Glutamatergic neuron (in vitro differentiated cells): Measurements from ENCODE around the gene ESRRG. TPM values are rescaled to one million over a fixed set of nuclear protein-coding genes. Genes with fewer than 3 reads are reported as not detected.

Experiments used
- DNase-seq: peaks from one replicate; pipeline ENCODE4 v3.0.0; 2022
- H3K27ac Mint-ChIP-seq: one replicate; pipeline ENCODE4 v1.8.0; 2020; ENCODE audit warnings: mild to moderate bottlenecking, mixed read lengths, inconsistent platforms; ENCODE audit not compliant: unreplicated experiment
- H3K27me3 Mint-ChIP-seq: one replicate; pipeline ENCODE4 v1.8.0; 2020; ENCODE audit warnings: mild to moderate bottlenecking, moderate library complexity, mixed read lengths, inconsistent platforms; ENCODE audit not compliant: unreplicated experiment
- H3K36me3 Mint-ChIP-seq: one replicate; pipeline ENCODE4 v1.8.0; 2020; ENCODE audit warnings: mild to moderate bottlenecking, mixed read lengths, inconsistent platforms; ENCODE audit not compliant: unreplicated experiment
- H3K4me1 Mint-ChIP-seq: one replicate; pipeline ENCODE4 v1.8.0; 2020; ENCODE audit warnings: mild to moderate bottlenecking, low read depth, mixed read lengths, inconsistent platforms; ENCODE audit not compliant: unreplicated experiment
- H3K4me3 Mint-ChIP-seq: one replicate; pipeline ENCODE4 v1.8.0; 2020; ENCODE audit warnings: mild to moderate bottlenecking, mixed read lengths, inconsistent platforms; ENCODE audit not compliant: unreplicated experiment
- H3K9me3 Mint-ChIP-seq: one replicate; pipeline ENCODE4 v1.8.0; 2020; ENCODE audit warnings: mild to moderate bottlenecking, moderate library complexity, mixed read lengths, inconsistent platforms; ENCODE audit not compliant: unreplicated experiment
- CTCF ChIP-seq: fragments of 200-600 bp; sonication (generic); IDR thresholded peaks from one replicate; pipeline ENCODE4 v1.5.0; 2021; ENCODE audit not compliant: partially characterized antibody, unreplicated experiment
- total RNA-seq: library from RNA; stranded (reverse); fragmentation: NEBNext Ultra II Directional; extraction: Animal tissue kit (Norgen Biotek cat#: 25700); gene quantifications from one replicate; pipeline ENCODE4 v1.2.1, GENCODE V29; 2021; ENCODE audit not compliant: unreplicated experiment

Gene ESRRG
- total RNA-seq, 1 donor from 2014 or later, result 9.0 TPM

GRCh38 chr1:216528816-216529215 lies 194.4 kb downstream of the ESRRG start:
- no peaks in the 10 kb centered on the region for H3K4me1 Mint-ChIP-seq
- no peak overlapping the region for H3K4me3 Mint-ChIP-seq
- H3K27me3 Mint-ChIP-seq, result no peaks in the 10 kb centered on the region
- no peak overlapping the region for H3K27ac Mint-ChIP-seq
- no peaks in the 10 kb centered on the region for H3K36me3 Mint-ChIP-seq
- DNase-seq, result no peak
- H3K9me3 Mint-ChIP-seq, result no peaks in the 10 kb centered on the region
- TF ChIP-seq CTCF, result no peak

- peaks cover 3% of the 10 kb centered on the region for H3K27me3 Mint-ChIP-seq
- no peak overlapping the region for H3K27ac Mint-ChIP-seq
- H3K9me3 Mint-ChIP-seq, result no peaks in the 10 kb centered on the region
- DNase-seq, result no peak
- H3K4me1 Mint-ChIP-seq, result peaks cover 16% of the 10 kb centered on the region
- H3K4me3 Mint-ChIP-seq, result no peak overlapping the region
- no peak for TF ChIP-seq CTCF
- H3K36me3 Mint-ChIP-seq, result no peaks in the 10 kb centered on the region
Observed at GRCh38 chr1:216523449-216524190, 199.6 kb downstream of the ESRRG start.

- Mint-ChIP-seq H3K4me3 (no peak overlapping the region), H3K27ac (no peak overlapping the region), H3K9me3 (peaks cover 2% of the 10 kb centered on the region), H3K27me3 (peaks cover 3% of the 10 kb centered on the region), H3K4me1 (peaks cover 20% of the 10 kb centered on the region), H3K36me3 (no peaks in the 10 kb centered on the region)
- TF ChIP-seq CTCF, result no peak
- DNase-seq, result no peak
Observed at GRCh38 chr1:216523043-216523442, 200.2 kb downstream of the ESRRG start.

GRCh38 chr1:216521477-216521876 lies 201.8 kb downstream of the ESRRG start:
- peak overlapping the region; percentile 60 for H3K4me3 Mint-ChIP-seq
- peaks cover 5% of the 10 kb centered on the region for H3K27me3 Mint-ChIP-seq
- no peak for TF ChIP-seq CTCF
- peaks cover 24% of the 10 kb centered on the region for H3K4me1 Mint-ChIP-seq
- DNase-seq, result no peak
- no peaks in the 10 kb centered on the region for H3K36me3 Mint-ChIP-seq
- H3K27ac Mint-ChIP-seq, result peak overlapping the region; percentile 44
- peaks cover 4% of the 10 kb centered on the region for H3K9me3 Mint-ChIP-seq

GRCh38 chr1:216518844-216519627 lies 204.2 kb downstream of the ESRRG start:
- H3K4me3 Mint-ChIP-seq, result no peak overlapping the region
- H3K9me3 Mint-ChIP-seq, result peaks cover 4% of the 10 kb centered on the region
- TF ChIP-seq CTCF, result no peak
- H3K27ac Mint-ChIP-seq, result no peak overlapping the region
- H3K27me3 Mint-ChIP-seq, result peaks cover 5% of the 10 kb centered on the region
- no peak for DNase-seq
- no peaks in the 10 kb centered on the region for H3K36me3 Mint-ChIP-seq
- H3K4me1 Mint-ChIP-seq, result peaks cover 24% of the 10 kb centered on the region
